Activated CD4-positive, alpha-beta T cell treated with anti-CD3 and anti-CD28 coated beads, Interleukin-10, Interleukin-2, amounts not matched to agents 100 ng/mL and 50 ng/mL, durations not matched to agents 16 hours and 8 hours (primary cell): ENCODE results near the gene CEND1.

Source experiments
- DNase-seq: peaks from one replicate; pipeline ENCODE4 v3.0.0-alpha.2; 2020

CEND1 gene

GRCh38 chr11:777288-778255 is 12.3 kb downstream of the CEND1 start, which contains the start of gene GATD1:
Gene GATD1, minus strand, starts transcription at chr11:777487. Its CDS starts 25 bp downstream, at chr11:777462.
- peak; percentile 97 for DNase-seq

DNA sequence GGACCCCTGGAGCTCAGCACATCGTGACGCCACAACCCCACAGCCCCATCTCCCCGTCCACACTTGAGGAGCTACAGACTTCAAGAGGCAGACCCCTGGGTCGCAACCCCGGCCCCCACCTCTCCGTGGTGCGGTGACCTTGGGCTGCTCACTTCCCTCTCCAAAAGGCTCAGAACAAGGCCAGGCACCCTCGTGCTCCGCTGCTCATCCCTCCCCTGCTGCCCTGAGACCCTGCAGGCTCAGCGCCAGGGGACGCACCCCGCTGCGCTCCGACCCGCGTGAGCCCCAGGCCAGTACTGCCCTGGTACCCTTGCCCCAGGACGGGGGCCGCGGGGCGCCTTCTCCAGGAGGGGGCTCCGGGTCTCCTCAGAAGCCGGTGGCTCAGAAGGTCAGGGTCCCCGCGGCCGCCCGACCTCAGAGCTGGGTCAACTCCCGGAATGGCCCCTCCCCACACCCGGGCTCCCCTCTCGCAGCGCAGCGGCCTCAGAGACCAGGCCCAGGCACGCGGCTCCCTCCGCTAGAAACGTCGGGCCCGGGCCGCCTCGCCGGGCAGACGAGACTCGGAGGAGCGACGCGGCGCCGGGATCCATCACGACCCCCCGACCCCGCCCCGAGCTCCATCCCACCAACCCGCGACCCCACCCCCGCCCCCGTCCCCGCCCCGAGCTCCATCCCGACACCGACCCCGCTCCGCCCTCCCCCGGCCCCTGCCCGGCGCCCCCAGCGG is 13.2 kb downstream of the CEND1 start:
- DNase-seq = peak; percentile 31

DNA sequence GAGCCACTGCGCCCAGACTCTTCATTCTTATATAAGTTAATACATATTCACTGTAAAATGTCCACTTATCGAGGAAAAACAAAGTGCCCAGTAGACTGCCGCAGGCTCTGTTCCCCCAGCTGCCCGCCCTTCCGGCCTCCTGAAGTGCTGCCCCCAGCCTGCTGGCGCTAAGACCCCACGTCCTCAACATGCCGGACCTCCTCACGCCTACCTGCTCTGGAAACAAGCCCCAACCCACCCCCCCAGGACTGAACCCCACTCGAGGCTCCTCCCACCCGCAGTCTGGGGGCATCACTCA is 13.7 kb downstream of the CEND1 start:
- no peak for DNase-seq

- DNase-seq = no peak
Observed at GRCh38 chr11:774873-775592, 14.9 kb downstream of the CEND1 start.

- no peak for DNase-seq
Observed at GRCh38 chr11:773830-774229, 16.1 kb downstream of the CEND1 start.

DNA sequence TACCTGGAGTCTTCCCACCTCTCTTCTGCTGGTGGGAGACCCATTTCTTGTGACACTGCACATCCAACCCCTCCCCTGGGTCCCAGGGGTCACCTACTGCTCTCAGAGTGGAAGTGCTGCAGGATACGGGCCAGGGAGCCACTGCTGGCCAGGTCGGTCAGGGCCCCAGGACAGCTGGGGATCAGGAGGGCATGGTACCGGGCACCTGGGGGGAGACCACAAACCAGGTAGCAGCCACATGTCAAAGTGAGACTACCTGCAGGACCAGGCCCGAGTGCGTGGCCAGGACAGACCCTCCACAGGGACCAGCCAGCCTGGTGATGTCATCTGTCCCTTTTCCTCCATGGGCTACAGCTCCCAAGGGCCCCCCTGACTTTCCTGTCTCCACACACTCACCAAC is 16.5 kb downstream of the CEND1 start:
- DNase-seq = no peak

DNA sequence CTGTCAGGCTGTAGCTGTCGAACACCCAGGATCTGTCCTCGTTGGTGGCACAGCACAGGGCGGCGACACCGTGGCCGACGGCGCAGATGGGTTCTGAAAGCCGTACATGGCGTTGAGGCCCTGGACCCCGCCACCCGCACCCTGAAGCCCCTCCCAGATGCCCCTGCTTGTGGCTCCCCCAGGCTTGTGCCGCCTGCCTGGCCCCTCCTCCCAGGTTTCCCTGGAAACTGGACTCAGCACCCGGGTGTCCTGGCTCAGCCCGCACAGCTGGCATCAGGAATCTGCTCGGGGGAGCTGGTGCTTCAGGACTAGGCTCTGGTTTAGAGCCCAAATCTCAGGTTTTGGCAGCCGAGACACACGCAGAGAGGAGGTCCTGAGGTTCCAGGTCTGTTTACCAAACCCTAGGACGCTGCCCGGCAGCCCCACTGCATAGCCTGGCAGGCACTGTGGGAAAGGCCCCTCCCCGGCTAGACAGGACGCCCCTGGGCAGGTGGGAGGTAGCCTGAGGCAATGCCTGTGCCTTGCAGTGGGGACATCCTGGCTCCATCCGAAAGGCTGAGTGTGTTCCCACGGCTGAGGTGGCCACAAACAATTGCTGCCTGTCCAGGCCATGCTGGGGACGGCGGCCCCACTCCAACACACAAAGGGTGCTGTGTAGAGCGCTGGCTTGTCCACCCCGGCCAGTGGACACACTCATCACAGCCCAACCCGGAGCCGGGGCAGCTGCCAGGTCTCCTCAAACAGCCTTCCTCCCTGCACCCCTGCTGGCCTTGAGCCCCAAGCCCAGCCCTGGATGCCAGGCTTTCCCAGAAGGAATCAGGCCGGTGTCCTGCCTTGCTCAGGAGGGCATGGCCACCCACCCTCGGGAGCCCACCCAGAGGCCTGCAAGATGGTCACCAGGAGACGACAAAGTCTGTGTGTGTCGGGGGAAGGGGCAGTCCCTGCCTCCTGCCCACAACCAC is 17.2 kb downstream of the CEND1 start:
- DNase-seq = no peak

GRCh38 chr11:771617-772204 is 18.2 kb downstream of the CEND1 start:
- DNase-seq = no peak

DNA sequence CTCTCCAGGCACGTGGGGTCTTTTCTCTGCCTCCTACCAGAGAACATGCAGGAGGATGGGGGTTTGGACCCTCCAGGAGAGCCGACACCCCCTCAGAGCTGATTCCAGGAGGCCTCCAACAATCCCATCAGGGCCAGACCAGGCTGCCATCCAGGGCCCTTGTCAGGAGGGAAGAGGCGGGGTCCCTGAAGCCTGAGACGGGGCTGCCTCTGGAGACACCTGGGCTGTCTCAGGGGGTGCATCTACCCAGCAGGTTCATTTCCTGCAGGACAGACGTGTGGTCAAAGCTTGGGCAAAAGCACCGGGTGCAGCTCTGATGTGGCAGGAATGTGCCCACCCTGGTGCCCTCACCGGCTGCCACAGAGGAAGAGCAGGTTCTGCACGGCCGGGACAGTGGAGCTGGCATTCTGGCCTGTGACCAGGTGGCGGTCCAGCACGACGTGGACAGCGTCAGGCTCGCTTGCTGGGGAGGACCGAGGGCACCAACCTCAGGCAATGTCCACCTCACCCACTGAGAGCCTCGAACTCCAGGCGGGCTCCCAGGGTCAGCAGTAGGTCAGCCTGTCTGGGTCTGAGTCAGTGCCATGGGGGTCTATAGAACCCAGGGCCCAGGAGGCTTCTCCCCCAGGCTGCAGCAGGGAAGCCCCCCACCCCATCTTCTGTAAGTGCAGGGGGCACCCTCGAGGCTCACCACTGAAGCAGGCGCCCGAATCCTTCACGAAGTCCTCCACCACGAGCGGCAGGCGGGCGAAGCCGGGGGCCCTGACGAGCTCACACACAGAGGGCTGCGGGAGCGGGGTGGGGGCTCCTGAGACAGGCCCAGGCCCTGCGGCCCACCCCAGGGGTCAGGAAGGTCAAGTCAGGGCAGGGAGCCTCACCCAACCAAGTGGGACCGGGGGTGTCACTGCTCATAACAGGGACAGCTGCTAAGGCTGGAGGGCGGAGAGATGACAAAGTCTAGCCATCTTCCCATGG is 19.0 kb downstream of the CEND1 start:
- DNase-seq = no peak

- no peak for DNase-seq
Observed at GRCh38 chr11:769887-770641, 19.8 kb downstream of the CEND1 start.

- DNase-seq = no peak
Observed at GRCh38 chr11:767238-767637, 22.7 kb downstream of the CEND1 start.

GRCh38 chr11:766936-767210 is 23.0 kb downstream of the CEND1 start:
- no peak for DNase-seq

- no peak for DNase-seq
Observed at GRCh38 chr11:766106-766935, 23.6 kb downstream of the CEND1 start.

DNA sequence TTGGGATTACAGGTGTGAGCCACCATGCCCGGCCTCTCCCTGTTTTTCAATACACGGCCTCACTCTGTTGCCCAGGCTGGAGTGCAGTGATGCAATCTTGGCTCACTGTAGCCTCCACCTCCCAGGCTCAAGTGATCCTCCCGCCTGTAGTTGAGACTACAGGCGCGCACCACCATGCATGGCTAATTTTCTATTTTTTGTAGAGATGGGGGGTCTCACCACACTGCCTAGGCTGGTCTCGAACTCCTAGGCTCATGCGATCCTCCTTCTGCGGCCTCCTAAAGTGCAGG is 24.1 kb downstream of the CEND1 start:
- no peak for DNase-seq

GRCh38 chr11:765025-765801 is 24.7 kb downstream of the CEND1 start:
- peak; percentile 71 for DNase-seq

DNA sequence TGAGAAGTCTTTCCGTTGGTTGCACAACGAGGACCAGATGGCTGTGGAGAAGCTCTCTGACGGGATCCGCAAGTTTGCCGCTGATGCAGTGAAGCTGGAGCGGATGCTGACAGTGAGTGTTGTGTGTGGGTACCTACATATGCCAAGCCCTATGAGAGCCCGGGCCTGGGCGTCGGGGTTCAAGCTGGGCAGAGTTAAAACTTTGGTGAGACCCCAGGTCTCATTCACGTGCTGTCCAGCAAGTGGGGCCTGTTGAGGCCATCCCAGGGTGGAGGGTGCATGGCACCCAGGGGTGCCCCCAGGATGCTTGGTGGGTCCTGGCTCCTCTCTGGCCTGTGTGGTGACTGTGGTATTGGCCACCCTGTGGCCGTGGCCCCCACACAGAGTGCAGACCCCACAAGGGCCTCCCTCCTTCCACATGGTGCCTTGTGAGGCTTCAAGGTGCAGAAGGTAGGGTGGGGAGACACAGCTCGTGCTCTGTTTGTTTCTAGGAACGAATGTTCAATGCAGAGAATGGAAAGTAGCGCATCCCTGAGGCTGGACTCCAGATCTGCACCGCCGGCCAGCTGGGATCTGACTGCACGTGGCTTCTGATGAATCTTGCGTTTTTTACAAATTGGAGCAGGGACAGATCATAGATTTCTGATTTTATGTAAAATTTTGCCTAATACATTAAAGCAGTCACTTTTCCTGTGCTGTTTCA is 25.4 kb downstream of the CEND1 start:
- no peak for DNase-seq

GRCh38 chr11:763549-764321 is 26.2 kb downstream of the CEND1 start:
- DNase-seq = no peak
